OCI-LY1 (cell line): Measurements from ENCODE around the gene COL8A1.

Source experiments
- H2AFZ ChIP-seq: fragments of 200-600 bp; sonication (generic), shearing (Covaris generic); 2 replicates; pipeline ENCODE4 v1.6.0; 2014; ENCODE audit warnings: antibody characterized with exemption, mild to moderate bottlenecking, low read length
- H3F3A ChIP-seq: fragments of 200-600 bp; sonication (generic), shearing (Covaris generic); 2 replicates; pipeline ENCODE4 v1.6.0; 2014; ENCODE audit warnings: mild to moderate bottlenecking, antibody characterized with exemption, low read length, moderate library complexity; ENCODE audit not compliant: insufficient read depth
- H3K27ac ChIP-seq: fragments of 200-600 bp; sonication (generic); 2 replicates; pipeline ENCODE4 v1.5.1; 2014; ENCODE audit warnings: low read length, mixed run types, mild to moderate bottlenecking, low read depth; ENCODE audit not compliant: poor library complexity, severe bottlenecking
- H3K27me3 ChIP-seq: fragments of 200-600 bp; sonication (generic); 2 replicates; pipeline ENCODE4 v1.6.0; 2014; ENCODE audit warnings: antibody characterized with exemption, mild to moderate bottlenecking, low read length, moderate library complexity; ENCODE audit not compliant: insufficient read depth
- H3K36me3 ChIP-seq: fragments of 200-600 bp; sonication (generic); 2 replicates; pipeline ENCODE4 v1.6.1; 2014; ENCODE audit warnings: mild to moderate bottlenecking, antibody characterized with exemption, low read length, moderate library complexity, mixed read lengths; ENCODE audit not compliant: insufficient read depth
- H3K4me1 ChIP-seq: fragments of 200-600 bp; sonication (generic); 2 replicates; pipeline ENCODE4 v1.5.1; 2014; ENCODE audit warnings: mild to moderate bottlenecking, low read length, moderate library complexity; ENCODE audit not compliant: insufficient read depth, severe bottlenecking
- H3K4me2 ChIP-seq: fragments of 200-600 bp; sonication (generic), shearing (Covaris generic); 2 replicates; pipeline ENCODE4 v1.6.1; 2014; ENCODE audit warnings: low read length
- H3K4me3 ChIP-seq: fragments of 200-600 bp; sonication (generic); 2 replicates; pipeline ENCODE4 v1.5.1; 2014; ENCODE audit warnings: low read length, low read depth, mild to moderate bottlenecking, mixed read lengths; ENCODE audit not compliant: poor library complexity, severe bottlenecking
- H3K79me2 ChIP-seq: fragments of 200-600 bp; shearing (Covaris generic); 2 replicates; pipeline ENCODE4 v1.6.1; 2016; ENCODE audit warnings: mixed run types, low read length, mixed read lengths; ENCODE audit not compliant: insufficient read depth
- H3K9ac ChIP-seq: fragments of 200-600 bp; sonication (generic), shearing (Covaris generic); 2 replicates; pipeline ENCODE4 v1.6.1; 2014; ENCODE audit warnings: mild to moderate bottlenecking, low read length, mixed read lengths
- H3K9me2 ChIP-seq: fragments of 200-600 bp; sonication (generic), shearing (Covaris generic); 2 replicates; pipeline ENCODE4 v1.6.1; 2014; ENCODE audit warnings: low read depth, mild to moderate bottlenecking, low read length, mixed read lengths
- H3K9me3 ChIP-seq: fragments of 200-600 bp; shearing (Covaris generic); 2 replicates; pipeline ENCODE4 v1.6.1; 2014; ENCODE audit warnings: low read length, mixed read lengths
- H4K20me1 ChIP-seq: fragments of 200-600 bp; sonication (generic), shearing (Covaris generic); 2 replicates; pipeline ENCODE4 v1.6.0; 2016; ENCODE audit warnings: mild to moderate bottlenecking, low read length; ENCODE audit not compliant: insufficient read depth
- EZH2 ChIP-seq: fragments of 200-600 bp; sonication (generic), shearing (Covaris generic); IDR thresholded peaks from 2 replicates; pipeline ENCODE4 v1.8.0; 2017; ENCODE audit warnings: borderline replicate concordance, mixed run types, mild to moderate bottlenecking, antibody characterized with exemption, low read length, moderate library complexity, mixed read lengths
- TF ChIP-seq, protein P1 (sequence below): fragments of 200-600 bp; sonication (generic), shearing (Covaris generic); IDR thresholded peaks from 2 replicates; pipeline ENCODE4 v1.5.1; 2017; ENCODE audit warnings: mild to moderate bottlenecking, antibody characterized with exemption, low read length, moderate library complexity, mixed read lengths

The COL8A1 gene

DNA sequence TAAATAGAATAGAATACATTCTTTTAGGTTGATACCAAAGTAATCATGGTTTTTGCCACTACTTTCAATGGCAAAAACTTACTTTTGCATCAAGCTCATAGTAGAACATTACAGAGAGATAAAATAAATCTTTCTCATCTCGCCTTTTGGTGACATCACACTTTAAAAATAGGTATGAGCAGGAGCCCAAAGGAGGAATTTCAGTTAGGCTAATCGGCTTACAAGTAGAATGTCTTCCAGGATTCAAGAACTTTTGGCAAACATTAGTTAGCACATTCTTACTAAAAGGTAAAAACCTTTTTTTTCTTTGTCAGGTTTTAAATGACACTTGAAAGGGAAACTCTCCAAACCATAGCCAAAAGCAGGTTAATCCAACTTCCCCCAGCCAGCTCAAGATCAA lies 119.6 kb downstream of the COL8A1 start:
- Histone ChIP-seq H3K36me3 (no peaks in the 10 kb centered on the region), H3F3A (no peaks in the 10 kb centered on the region), H3K9ac (no peak overlapping the region), H3K9me2 (no peaks in the 10 kb centered on the region), H3K4me1 (no peaks in the 10 kb centered on the region), H3K79me2 (no peaks in the 10 kb centered on the region), H3K4me2 (no peak overlapping the region), H3K27me3 (no peaks in the 10 kb centered on the region), H4K20me1 (no peaks in the 10 kb centered on the region), H3K9me3 (no peaks in the 10 kb centered on the region), H3K27ac (no peak overlapping the region), H3K4me3 (no peak overlapping the region), H2AFZ (no peak overlapping the region)
- no peak for TF ChIP-seq EZH2
- TF ChIP-seq, protein P1, sequence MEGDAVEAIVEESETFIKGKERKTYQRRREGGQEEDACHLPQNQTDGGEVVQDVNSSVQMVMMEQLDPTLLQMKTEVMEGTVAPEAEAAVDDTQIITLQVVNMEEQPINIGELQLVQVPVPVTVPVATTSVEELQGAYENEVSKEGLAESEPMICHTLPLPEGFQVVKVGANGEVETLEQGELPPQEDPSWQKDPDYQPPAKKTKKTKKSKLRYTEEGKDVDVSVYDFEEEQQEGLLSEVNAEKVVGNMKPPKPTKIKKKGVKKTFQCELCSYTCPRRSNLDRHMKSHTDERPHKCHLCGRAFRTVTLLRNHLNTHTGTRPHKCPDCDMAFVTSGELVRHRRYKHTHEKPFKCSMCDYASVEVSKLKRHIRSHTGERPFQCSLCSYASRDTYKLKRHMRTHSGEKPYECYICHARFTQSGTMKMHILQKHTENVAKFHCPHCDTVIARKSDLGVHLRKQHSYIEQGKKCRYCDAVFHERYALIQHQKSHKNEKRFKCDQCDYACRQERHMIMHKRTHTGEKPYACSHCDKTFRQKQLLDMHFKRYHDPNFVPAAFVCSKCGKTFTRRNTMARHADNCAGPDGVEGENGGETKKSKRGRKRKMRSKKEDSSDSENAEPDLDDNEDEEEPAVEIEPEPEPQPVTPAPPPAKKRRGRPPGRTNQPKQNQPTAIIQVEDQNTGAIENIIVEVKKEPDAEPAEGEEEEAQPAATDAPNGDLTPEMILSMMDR = no peak

DNA sequence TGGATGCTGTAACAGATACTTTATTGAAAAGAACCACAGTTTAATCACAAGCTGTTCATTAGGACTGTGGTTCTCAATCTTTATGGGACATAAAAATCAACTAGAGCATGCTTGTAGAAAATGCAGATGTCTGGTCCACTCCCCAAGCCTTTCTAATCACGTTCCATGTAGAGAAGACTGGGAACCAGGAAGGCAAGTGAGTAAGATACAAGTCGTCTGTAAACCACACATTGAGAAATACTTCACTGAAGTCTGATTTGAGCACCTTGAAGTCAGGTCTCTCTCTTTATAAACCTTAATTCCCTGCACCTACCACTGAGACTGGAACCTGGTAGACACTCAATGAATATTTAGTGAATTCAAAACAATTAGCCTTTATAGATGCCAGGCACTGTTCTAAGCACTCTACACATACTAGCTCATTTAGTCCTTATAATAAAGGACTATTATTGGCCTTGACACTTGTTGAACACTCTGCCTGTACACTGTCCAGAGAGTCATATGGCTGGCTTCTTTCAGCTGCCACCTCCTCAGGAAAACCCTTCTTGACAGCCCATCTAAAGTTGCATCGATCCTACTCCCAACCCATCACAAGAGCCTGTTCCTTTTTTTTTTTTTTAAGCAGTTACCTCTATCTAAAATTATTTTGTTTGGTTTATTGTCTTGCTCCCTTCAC lies 120.2 kb downstream of the COL8A1 start:
- no peaks in the 10 kb centered on the region for H3K9me2 ChIP-seq
- H4K20me1 ChIP-seq = no peaks in the 10 kb centered on the region
- no peaks in the 10 kb centered on the region for H3F3A ChIP-seq
- no peaks in the 10 kb centered on the region for H3K4me1 ChIP-seq
- no peaks in the 10 kb centered on the region for H3K27me3 ChIP-seq
- no peaks in the 10 kb centered on the region for H3K36me3 ChIP-seq
- H3K27ac ChIP-seq = no peak overlapping the region
- no peak overlapping the region for H3K4me3 ChIP-seq
- H2AFZ ChIP-seq = no peak overlapping the region
- H3K4me2 ChIP-seq = no peak overlapping the region
- no peak for TF ChIP-seq EZH2
- TF ChIP-seq, protein P1 = no peak
- H3K9me3 ChIP-seq = no peaks in the 10 kb centered on the region
- no peak overlapping the region for H3K9ac ChIP-seq
- no peaks in the 10 kb centered on the region for H3K79me2 ChIP-seq

DNA sequence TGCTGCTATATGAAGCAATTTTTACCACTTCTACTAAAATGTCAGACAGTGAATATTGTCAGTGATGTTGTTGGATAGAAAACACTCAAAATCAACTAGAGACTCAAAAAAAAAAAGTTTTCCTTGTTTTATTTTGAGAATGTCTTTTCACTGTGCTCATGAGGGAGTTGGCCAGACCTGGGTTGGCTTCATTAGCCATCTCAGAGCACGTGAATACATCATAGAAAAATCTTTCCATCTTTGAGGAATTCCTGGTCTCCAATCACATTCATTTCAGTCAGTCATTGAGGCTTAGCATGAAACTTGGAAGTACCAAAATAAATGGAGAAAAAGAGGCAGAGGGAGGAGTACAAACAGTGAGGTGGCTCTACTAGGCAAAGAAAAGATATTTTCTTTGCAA lies 121.6 kb downstream of the COL8A1 start:
- no peak overlapping the region for H3K4me3 ChIP-seq
- H3K9ac ChIP-seq = no peak overlapping the region
- no peaks in the 10 kb centered on the region for H3K27me3 ChIP-seq
- no peaks in the 10 kb centered on the region for H3K4me1 ChIP-seq
- no peak overlapping the region for H2AFZ ChIP-seq
- no peaks in the 10 kb centered on the region for H3F3A ChIP-seq
- no peak overlapping the region for H3K4me2 ChIP-seq
- no peaks in the 10 kb centered on the region for H3K36me3 ChIP-seq
- H3K79me2 ChIP-seq = no peaks in the 10 kb centered on the region
- no peaks in the 10 kb centered on the region for H4K20me1 ChIP-seq
- H3K9me2 ChIP-seq = no peaks in the 10 kb centered on the region
- no peak for TF ChIP-seq EZH2
- TF ChIP-seq, protein P1 = no peak
- no peak overlapping the region for H3K27ac ChIP-seq
- no peaks in the 10 kb centered on the region for H3K9me3 ChIP-seq
